Lung microvascular endothelial cell (primary cell): ENCODE measurements around the gene NBL1. TPM values are rescaled to one million over a fixed set of nuclear protein-coding genes. Genes with fewer than 3 reads are reported as not detected.

ENCODE experiments used
- DNase-seq, 2 donors: peaks; one replicate each; pipeline versions ENCODE4 v3.0.0 to v3.0.0-alpha.2; 2010; ENCODE audit warnings: low read depth in 2 of 2
- total RNA-seq: library from RNA; depleted of rRNA; stranded (reverse); fragments of >200 nt; gene quantifications from 2 replicates; pipeline ENCODE4 v1.2.1, GENCODE V29; 2014

NBL1 gene
- total RNA-seq, 1 donor from 2014 or later: 199 TPM

DNA sequence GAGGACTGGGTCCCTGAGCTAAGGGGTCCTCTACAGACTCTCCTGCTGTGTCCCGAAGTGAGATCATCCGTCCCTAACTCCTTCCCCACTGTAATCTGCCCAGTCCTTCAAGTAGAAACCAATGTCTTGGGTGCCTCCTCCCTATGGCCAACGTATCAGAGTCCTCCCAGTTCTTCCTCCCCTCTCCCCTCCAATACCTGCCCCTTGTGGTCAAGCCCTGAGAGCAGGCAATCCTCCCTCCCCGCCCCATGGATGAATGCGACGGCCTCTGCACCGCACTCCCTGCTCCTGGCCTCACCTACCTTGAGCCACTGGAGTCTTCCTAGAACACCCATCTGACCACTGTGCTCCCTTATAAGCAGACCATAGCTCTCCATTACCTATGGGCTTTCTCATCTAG, 51.7 kb downstream of the NBL1 start:
- no peak for DNase-seq

DNA sequence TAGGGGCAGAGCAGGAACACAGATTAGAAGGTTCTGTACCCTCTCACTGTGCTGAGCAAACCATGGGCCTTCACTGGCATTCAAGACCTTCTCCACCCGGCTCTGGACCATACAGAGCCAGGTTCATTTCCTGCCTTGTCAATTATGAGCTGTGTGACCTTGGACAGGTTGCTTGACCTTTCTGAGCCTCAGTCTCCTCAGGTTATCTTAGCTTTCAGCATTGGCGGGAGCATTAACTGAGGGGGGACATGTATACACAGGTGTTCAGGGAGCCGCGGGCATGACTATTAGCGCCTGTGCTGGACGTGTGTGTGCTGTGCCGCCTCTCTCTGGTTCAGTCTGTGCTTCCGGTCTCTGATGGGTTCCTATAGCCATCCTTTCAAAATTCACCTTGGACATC, 52.7 kb downstream of the NBL1 start:
- no peak for DNase-seq

DNA sequence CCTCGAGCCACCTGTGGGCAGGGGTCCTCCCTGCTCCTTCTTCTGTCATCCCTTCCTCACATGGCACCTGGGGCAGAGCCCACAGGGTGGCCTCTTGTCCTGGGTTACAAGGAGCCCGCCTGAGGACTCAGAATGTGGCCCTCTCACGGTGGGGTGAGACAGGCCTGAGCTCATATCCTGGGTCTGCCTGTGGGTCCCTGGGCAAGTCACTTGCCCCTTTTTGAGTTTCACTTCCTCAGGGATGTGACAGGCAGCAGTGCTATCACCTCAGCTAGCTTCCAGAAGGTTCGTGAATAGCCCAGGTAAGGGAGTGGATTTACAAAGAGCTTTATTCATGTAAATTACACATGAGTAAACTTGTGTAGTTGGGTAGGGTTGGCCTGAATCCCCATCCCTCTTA, 54.1 kb downstream of the NBL1 start:
- no peak for DNase-seq

DNA sequence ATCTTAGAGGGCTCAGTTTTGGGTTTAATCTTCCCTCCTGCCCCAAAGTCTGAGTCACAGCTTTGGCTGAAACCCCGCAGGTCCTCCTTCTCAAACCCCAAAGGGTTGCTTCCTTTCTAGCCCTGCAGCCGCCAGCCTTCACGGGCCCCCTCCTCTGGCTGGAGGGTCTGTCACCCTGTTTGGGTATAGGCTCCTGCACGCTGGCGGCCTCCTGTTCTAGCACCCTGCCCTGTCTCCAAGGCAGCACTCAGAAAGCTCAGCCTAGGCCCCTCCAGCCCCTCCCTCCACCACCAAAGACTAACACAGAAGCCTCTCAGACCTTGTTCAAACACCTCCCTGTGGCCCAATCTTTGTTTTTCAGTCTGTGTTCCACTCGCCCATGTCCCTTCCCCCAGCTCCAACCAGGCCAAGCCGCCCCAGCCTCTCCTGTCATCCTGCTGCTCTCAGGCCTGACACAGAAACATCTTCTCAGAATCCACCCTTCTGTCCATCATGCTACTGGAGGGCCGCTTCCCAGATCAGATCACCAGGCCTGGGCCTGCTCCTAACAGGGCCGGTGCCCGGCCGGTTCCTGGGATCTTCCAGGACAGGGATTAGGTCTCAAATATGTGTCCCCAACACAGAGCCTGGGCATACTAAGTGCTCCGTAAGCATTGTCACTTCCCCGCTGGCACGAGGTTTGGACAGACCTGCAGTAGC, 56.1 kb downstream of the NBL1 start:
- DNase-seq: no peak

DNA sequence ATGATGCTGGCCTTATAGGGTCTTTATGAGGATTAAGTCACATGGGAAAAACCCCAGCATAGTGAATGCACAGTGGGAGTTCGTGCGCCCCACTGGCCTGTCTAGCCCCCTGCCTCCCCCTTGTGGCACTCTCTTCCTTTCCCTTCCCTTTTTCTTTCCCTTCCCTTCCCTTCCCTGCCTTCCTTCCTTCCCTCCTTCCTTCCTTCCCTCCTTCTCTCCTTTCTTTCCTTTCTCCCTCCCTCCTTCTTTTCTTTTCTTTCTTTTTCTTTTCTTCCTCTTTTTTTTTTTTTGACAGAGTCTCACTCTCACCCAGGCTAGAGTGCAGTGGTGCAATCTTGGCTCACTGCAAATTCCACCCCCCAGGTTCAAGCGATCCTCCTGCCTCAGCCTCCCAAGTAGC, 59.2 kb downstream of the NBL1 start:
- DNase-seq: no peak

DNA sequence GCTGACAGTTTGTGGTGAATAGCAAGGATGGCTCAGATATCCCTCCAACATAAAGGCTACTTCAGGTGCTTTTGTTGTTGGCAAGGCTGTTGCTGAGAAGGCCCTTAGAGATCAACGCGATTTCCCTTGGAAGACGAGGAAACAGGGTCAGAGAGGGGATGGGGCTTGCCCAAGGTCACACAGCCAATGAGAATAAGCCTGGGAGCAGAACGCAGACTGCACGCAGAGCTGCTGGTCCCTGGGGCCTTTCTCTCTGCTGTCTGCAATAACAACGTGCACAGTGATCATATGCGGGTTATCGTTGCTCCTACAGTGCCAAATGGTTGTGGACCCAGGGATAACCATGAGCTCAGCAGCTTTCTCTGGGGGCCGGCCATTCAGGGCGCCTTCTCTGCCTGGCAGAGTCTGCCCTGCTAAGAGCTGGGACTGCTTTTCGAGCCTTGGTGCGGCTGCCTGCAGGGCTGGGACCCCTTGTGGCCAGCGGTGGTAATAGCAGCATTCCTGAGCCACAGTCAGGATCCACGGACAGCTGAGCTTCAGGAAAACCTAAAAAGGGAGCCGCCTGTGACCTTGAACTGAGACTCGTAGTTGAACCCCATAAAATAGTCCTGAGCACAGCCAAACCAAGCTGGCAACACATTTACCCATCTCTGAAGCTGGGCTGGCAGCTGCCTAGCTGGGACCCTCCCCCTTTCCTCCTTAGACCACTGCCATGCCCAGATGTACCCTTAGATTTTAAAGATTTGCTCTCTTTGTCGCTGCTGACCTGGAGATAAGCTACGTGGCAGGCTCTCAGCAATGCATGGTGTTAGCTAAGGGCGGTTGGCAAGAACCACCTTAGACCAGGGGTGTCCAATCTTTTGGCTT, 60.4 kb downstream of the NBL1 start:
- peak; percentile 77 to 81 for DNase-seq

DNA sequence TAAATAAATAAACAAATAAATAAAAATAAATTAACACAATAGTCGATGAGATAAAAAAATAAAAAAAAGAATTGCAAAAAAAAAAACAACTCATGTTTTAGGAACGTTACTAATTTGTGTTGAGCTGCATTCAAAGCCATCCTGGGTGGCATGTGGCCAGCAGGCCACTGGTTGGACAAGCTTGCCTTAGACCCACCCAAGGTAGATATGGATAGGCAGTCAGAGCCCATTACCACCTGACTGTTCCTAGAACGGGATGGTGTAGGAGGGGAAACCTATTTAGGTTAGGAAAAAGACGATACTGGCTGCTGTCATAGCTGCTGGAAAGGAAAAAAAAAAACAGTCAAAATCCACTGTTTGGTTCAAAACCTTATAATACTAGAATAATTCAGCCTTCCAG, 61.4 kb downstream of the NBL1 start:
- no peak for DNase-seq

DNA sequence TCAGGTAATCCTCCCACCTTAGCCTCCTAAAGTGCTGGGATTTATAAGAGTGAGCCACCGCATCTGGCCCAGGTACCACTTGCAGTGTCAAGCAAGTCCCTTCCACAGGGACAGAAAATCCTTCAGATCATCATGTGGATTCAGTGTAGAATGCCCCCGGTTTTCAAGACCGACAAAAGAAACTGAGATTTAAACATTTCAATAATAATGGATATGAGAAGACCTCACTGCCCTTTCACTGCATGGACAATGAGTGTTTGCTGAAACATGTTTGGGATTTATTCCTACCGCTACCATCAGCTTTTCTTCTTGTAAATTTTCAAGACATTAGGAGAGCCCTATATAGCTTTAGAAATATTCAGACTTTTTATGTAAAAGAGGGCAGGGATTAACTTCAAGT, 62.0 kb downstream of the NBL1 start:
- DNase-seq: no peak

Other genes starting within 250 kb of the NBL1 start
- 104 and 109 TPM in 2 replicates for gene CAPZB, start 158.8 kb upstream of the NBL1 start, total RNA-seq
- gene HTR6, start 20.6 kb downstream of the NBL1 start, total RNA-seq: not detected in 2 replicates
- 6.1 and 7.3 TPM in 2 replicates for gene TMCO4, start 155.6 kb downstream of the NBL1 start, total RNA-seq
- gene RNF186, start 171.0 kb downstream of the NBL1 start, total RNA-seq: not detected in 2 replicates
- 2.2 and 2.6 TPM in 2 replicates for gene OTUD3, start 238.1 kb downstream of the NBL1 start, total RNA-seq